Activated gamma-delta T cell treated with anti-CD3 and anti-CD28 coated beads, Interleukin-2, amount 50 U/mL, for 16 hours (primary cell): ENCODE results near the gene PES1.
"Not testable (repeated sequence)": the region's sequence is repeated elsewhere in the genome, so short reads cannot be mapped to it uniquely, and the experiment has no call there.

Experiments used
- DNase-seq: peaks from one replicate; pipeline ENCODE4 v3.0.0-alpha.2; 2020; ENCODE audit warnings: low read depth

PES1 gene

GRCh38 chr22:30607939-30608338 is 16.2 kb upstream of the PES1 start:
- DNase-seq, result no peak

GRCh38 chr22:30607300-30607930 is 15.7 kb upstream of the PES1 start:
- no peak for DNase-seq

- no peak for DNase-seq
Measured at GRCh38 chr22:30606455-30607299, 15.0 kb upstream of the PES1 start, which contains the start of gene TCN2. Gene TCN2 (plus strand): TSS chr22:30607174. CDS start chr22:30607332, 158 bp downstream.

- peak; percentile 14 for DNase-seq
Measured at GRCh38 chr22:30605449-30606110, 13.9 kb upstream of the PES1 start.

GRCh38 chr22:30604723-30605122 is 13.0 kb upstream of the PES1 start:
- DNase-seq, result no peak

- DNase-seq, result no peak
Measured at GRCh38 chr22:30603801-30604200, 12.1 kb upstream of the PES1 start.

GRCh38 chr22:30602049-30602448 is 10.3 kb upstream of the PES1 start:
- no peak for DNase-seq

GRCh38 chr22:30601464-30601863 is 9.8 kb upstream of the PES1 start:
- no peak for DNase-seq

- DNase-seq, result no peak
Measured at GRCh38 chr22:30600921-30601320, 9.2 kb upstream of the PES1 start.

- DNase-seq, result no peak
Measured at GRCh38 chr22:30598986-30599385, 7.3 kb upstream of the PES1 start.

GRCh38 chr22:30596886-30597285 is 5.2 kb upstream of the PES1 start:
- DNase-seq, result no peak

GRCh38 chr22:30596199-30596598 is 4.5 kb upstream of the PES1 start:
- DNase-seq, result no peak

- DNase-seq, result not testable (repeated sequence)
Measured at GRCh38 chr22:30592360-30592713, 627 bp upstream of the PES1 start.

GRCh38 chr22:30591191-30591587 is 521 bp downstream of the PES1 start:
- DNase-seq, result no peak

GRCh38 chr22:30586414-30586813 is 5.3 kb downstream of the PES1 start:
- DNase-seq, result no peak

GRCh38 chr22:30584441-30584840 is 7.3 kb downstream of the PES1 start:
- DNase-seq, result no peak

GRCh38 chr22:30582788-30583545 is 8.7 kb downstream of the PES1 start:
- no peak for DNase-seq

GRCh38 chr22:30582051-30582450 is 9.7 kb downstream of the PES1 start:
- DNase-seq, result no peak

- no peak for DNase-seq
Measured at GRCh38 chr22:30580896-30581295, 10.8 kb downstream of the PES1 start.

- no peak for DNase-seq
Measured at GRCh38 chr22:30578481-30578880, 13.2 kb downstream of the PES1 start.

- DNase-seq, result no peak
Measured at GRCh38 chr22:30575859-30576258, 15.9 kb downstream of the PES1 start.

- no peak for DNase-seq
Measured at GRCh38 chr22:30574997-30575671, 16.6 kb downstream of the PES1 start.
